Liver (tissue), 9 donors: ENCODE data around the gene CPNE5. TPM values are rescaled to one million over a fixed set of nuclear protein-coding genes. Genes with fewer than 3 reads are reported as not detected.

Source experiments
- DNase-seq: peaks from one replicate; pipeline ENCODE4 v3.0.0-alpha.2; 2017; ENCODE audit warnings: low spot score
- H3K27ac ChIP-seq, 2 donors: one replicate each; pipeline ENCODE4 v1.7.0; 2013; ENCODE audit warnings: inconsistent platforms in 2 of 2, low read length in 2 of 2, control low read depth in 1 of 2, low read depth in 1 of 2, mild to moderate bottlenecking in 1 of 2
- H3K27me3 ChIP-seq, 4 donors: one replicate each; pipeline versions ENCODE4 v1.6.1 to v1.7.0; 2013; ENCODE audit warnings: low read length in 3 of 4, inconsistent platforms in 1 of 4, mild to moderate bottlenecking in 1 of 4, moderate library complexity in 1 of 4; ENCODE audit not compliant: control insufficient read depth in 4 of 4, insufficient read depth in 4 of 4
- H3K36me3 ChIP-seq, 4 donors: one replicate each; pipeline versions ENCODE4 v1.6.1 to v1.7.0; 2013; ENCODE audit warnings: low read length in 3 of 4, mild to moderate bottlenecking in 3 of 4, low read depth in 1 of 4, moderate library complexity in 1 of 4; ENCODE audit not compliant: control insufficient read depth in 4 of 4, insufficient read depth in 3 of 4
- H3K4me1 ChIP-seq, 4 donors: one replicate each; pipeline versions ENCODE4 v1.6.1 to v1.7.0; 2013; ENCODE audit warnings: low read length in 3 of 4, mild to moderate bottlenecking in 3 of 4, moderate library complexity in 1 of 4; ENCODE audit not compliant: control insufficient read depth in 4 of 4, insufficient read depth in 4 of 4
- H3K4me3 ChIP-seq, 3 donors: one replicate each; pipeline versions ENCODE4 v1.6.1 to v1.7.0; 2013; ENCODE audit warnings: low read length in 3 of 3, control low read depth in 1 of 3, low read depth in 1 of 3, mild to moderate bottlenecking in 1 of 3
- H3K9ac ChIP-seq, 2 donors: one replicate each; pipeline ENCODE4 v1.7.0; 2013; ENCODE audit warnings: low read length in 2 of 2, mild to moderate bottlenecking in 2 of 2, moderate library complexity in 2 of 2, control low read depth in 1 of 2, low read depth in 1 of 2
- H3K9me3 ChIP-seq, 4 donors: one replicate each; pipeline versions ENCODE4 v1.6.1 to v1.7.0; 2013; ENCODE audit warnings: low read length in 3 of 4; ENCODE audit not compliant: control insufficient read depth in 4 of 4
- ATF3 ChIP-seq: IDR thresholded peaks from 2 replicates; pipeline ENCODE4 v1.6.1; 2016; ENCODE audit warnings: antibody characterized with exemption
- CTCF ChIP-seq: fragments of 150-350 bp; IDR thresholded peaks from 2 replicates; pipeline ENCODE4 v1.5.1; 2017; ENCODE audit warnings: improper control_type of control experiment, low read depth, low read length; ENCODE audit not compliant: missing input control
- FOXA1 ChIP-seq: IDR thresholded peaks from 2 replicates; pipeline ENCODE4 v1.6.1; 2016; ENCODE audit warnings: antibody characterized with exemption
- FOXA2 ChIP-seq: IDR thresholded peaks from 2 replicates; pipeline ENCODE4 v1.6.1; 2016; ENCODE audit warnings: antibody characterized with exemption
- GABPA ChIP-seq, 2 donors: IDR thresholded peaks in 1 of 2; conservative IDR thresholded peaks in 1 of 2; 2 replicates each; pipeline ENCODE4 v1.6.1; 2016; ENCODE audit warnings: antibody characterized with exemption in 2 of 2, mild to moderate bottlenecking in 1 of 2, moderate library complexity in 1 of 2
- HNF4G ChIP-seq: IDR thresholded peaks from 2 replicates; pipeline ENCODE4 v1.6.1; 2016; ENCODE audit warnings: antibody characterized with exemption
- JUND ChIP-seq, 2 donors: IDR thresholded peaks; 2 replicates each; pipeline ENCODE4 v1.6.1; 2016; ENCODE audit warnings: antibody characterized with exemption in 2 of 2
- MAX ChIP-seq: IDR thresholded peaks from 2 replicates; pipeline ENCODE4 v1.6.1; 2016; ENCODE audit warnings: antibody characterized with exemption
- NR2F2 ChIP-seq: IDR thresholded peaks from 2 replicates; pipeline ENCODE4 v1.6.1; 2016; ENCODE audit warnings: antibody characterized with exemption
- REST ChIP-seq: IDR thresholded peaks from 2 replicates; pipeline ENCODE4 v1.6.1; 2016; ENCODE audit warnings: antibody characterized with exemption, mild to moderate bottlenecking
- RXRA ChIP-seq, 2 donors: IDR thresholded peaks; 2 replicates each; pipeline ENCODE4 v1.6.1; 2017 to 2018; ENCODE audit warnings: antibody characterized with exemption in 2 of 2, mild to moderate bottlenecking in 1 of 2
- SP1 ChIP-seq: IDR thresholded peaks from 2 replicates; pipeline ENCODE4 v1.6.1; 2018; ENCODE audit warnings: antibody characterized with exemption, mild to moderate bottlenecking
- TAF1 ChIP-seq: conservative IDR thresholded peaks from 2 replicates; pipeline ENCODE4 v1.6.1; 2016; ENCODE audit warnings: antibody characterized with exemption, mild to moderate bottlenecking
- YY1 ChIP-seq: IDR thresholded peaks from 2 replicates; pipeline ENCODE4 v1.6.1; 2016; ENCODE audit warnings: antibody characterized with exemption, mild to moderate bottlenecking
- WGBS: extraction: QIAGEN DNeasy Blood & Tissue Kit; methylation state at CpG from one replicate; pipeline ENCODE4 v1.1.7; 2013; 5-methylcytosine and 5-hydroxymethylcytosine counted together
- polyA plus RNA-seq, 2 donors: library from polyadenylated mRNA; stranded (reverse) in 1 of 2; unstranded in 1 of 2; fragments of 200-250 nt in 1 of 2; fragments of >200 nt in 1 of 2; fragmentation: Nextera tagmentation in 1 of 2; extraction: Ambion mirVana in 1 of 2; gene quantifications; one replicate each; pipeline versions ENCODE4 v1.2.1 to v1.2.3, GENCODE V29; 2013 to 2015
- total RNA-seq, 2 donors: library from RNA; depleted of rRNA; stranded (reverse); fragments of >200 nt; gene quantifications; one replicate each; pipeline ENCODE4 v1.2.3, GENCODE V29; 2014
- donor health status: healthy.
- donor health status: healthy.
- donor health status: healthy.
- donor health status: healthy.
- donor health status: healthy.

CPNE5 gene
- total RNA-seq: under 1 TPM; 0.42 to 0.47 TPM
- polyA plus RNA-seq: 1 to 10 TPM in 1 of 2 donors, under 1 TPM in 1; 0.24 to 1.1 TPM

- no peak within 1 kb of the TSS for H3K9ac ChIP-seq
- TF ChIP-seq CTCF: no peak
- TF ChIP-seq RXRA (IDR thresholded peaks at IDR 0.05): no peak
- TF ChIP-seq FOXA2: no peak
- H3K9me3 ChIP-seq: no peaks in the 10 kb centered on the region
- no peak for DNase-seq
- H3K27me3 ChIP-seq: peaks cover 0 to 6% (median 2%) of the 10 kb centered on the region in 4 donors
- WGBS: 10% methylated on average over 57 of the region's 57 CpGs
- peak within 1 kb of the TSS in 1 of 3 donors; percentile 53 for H3K4me3 ChIP-seq
- peaks cover 6 to 19% (median 11%) of the 10 kb centered on the region in 4 donors for H3K4me1 ChIP-seq
- no peak within 1 kb of the TSS for H3K27ac ChIP-seq
- no peaks in the 10 kb centered on the region for H3K36me3 ChIP-seq
These were observed at the start of gene CPNE5 for GRCh38 chr6:36838896-36839748. CPNE5 (minus strand) TSS chr6:36839444; CDS start chr6:36839377, 67 bp downstream.

GRCh38 chr6:36888115-36888643, 48.9 kb upstream of the CPNE5 start:
- TF ChIP-seq NR2F2 (no peak), MAX (no peak), HNF4G (no peak), TAF1 (no peak), SP1 (no peak), ATF3 (no peak), JUND (IDR thresholded peaks at IDR 0.05) (no peak), YY1 (no peak), FOXA1 (no peak), REST (no peak), RXRA (IDR thresholded peaks at IDR 0.05) (no peak), CTCF (no peak), GABPA (IDR thresholded peaks at IDR 0.05 in 1 of 2, conservative IDR thresholded peaks at IDR 0.05 in 1 of 2) (no peak)
- H3K4me3 ChIP-seq: no peak overlapping the region
- H3K27me3 ChIP-seq: no peaks in the 10 kb centered on the region
- no peak overlapping the region for H3K27ac ChIP-seq
- peaks cover 0 to 21% (median 10%) of the 10 kb centered on the region in 4 donors for H3K4me1 ChIP-seq
- no peak overlapping the region for H3K9ac ChIP-seq
- peaks cover 0 to 2% (median 0%) of the 10 kb centered on the region in 4 donors for H3K36me3 ChIP-seq
- no peaks in the 10 kb centered on the region for H3K9me3 ChIP-seq
- WGBS: 96% methylated on average over 7 of the region's 7 CpGs
- no peak for DNase-seq
